ENCODE results near the gene CYP19A1. TPM values are rescaled to one million over a fixed set of nuclear protein-coding genes. Genes with fewer than 3 reads are reported as not detected.

Gene CYP19A1
- total and polyA plus RNA-seq, 2 experiments from 2014 or later, result 0.76 to 1.2 TPM

DNA sequence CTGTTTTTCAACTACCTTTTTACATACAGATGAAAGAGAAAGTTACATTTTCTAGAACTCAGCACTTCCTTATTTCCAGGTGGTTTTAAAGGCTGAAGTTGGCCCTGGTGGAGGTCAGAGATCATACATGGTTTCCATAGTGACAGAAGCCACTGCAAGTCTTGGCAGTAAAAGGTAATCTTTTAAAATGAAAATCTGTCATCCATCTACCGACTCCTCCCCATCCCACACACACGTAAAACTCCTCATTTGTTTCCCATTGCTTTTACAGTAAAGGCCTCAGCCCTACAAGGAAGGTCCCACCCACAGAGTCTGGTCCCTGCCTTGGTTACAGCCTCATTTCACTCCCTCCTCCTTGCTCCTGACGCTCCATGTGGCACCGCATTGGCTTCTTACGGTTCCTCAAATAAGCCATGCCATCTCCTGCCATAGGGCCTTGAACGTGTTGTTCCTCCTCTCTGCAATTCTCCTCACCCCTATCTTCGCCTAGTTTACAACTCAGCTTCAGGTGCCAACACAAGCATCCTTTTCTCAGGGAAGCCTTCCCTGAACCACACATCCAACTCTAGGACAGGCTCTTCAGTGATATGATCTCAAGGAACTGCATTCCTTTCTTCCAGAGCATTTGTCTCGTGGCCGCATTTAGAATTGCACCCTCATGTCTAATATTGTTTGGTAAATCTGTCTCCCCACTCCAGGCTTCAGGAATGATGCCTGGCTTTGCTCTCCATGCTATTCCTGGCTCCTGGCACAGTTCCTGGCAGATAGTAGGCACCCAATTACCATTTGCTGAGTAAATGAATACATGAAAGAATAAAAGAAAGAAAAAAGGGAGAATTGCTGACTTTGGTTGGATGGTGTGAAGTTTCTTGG is 2.6 kb downstream of the CYP19A1 start:
- Histone ChIP-seq H3K4me1 (ENCODE audit: insufficient read depth) (peaks cover 4% of the 10 kb centered on the region; the same call in 1 of the 2 replicates), H3K27ac (no peak overlapping the region), H3K9me2 (ENCODE audit: insufficient read depth) (no peaks in the 10 kb centered on the region), H3K79me2 (ENCODE audit: insufficient read depth) (no peaks in the 10 kb centered on the region), H3K27me3 (replicated peaks; ENCODE audit: insufficient read depth) (no peaks in the 10 kb centered on the region), H3K36me3 (ENCODE audit: low read depth) (no peaks in the 10 kb centered on the region), H3K4me2 (ENCODE audit: unreplicated experiment) (no peak overlapping the region), H3F3A (ENCODE audit: insufficient read depth) (peaks cover 11% of the 10 kb centered on the region; the same call in 1 of the 2 replicates), H4K20me1 (ENCODE audit: insufficient read depth) (no peaks in the 10 kb centered on the region), H3K9me3 (ENCODE audit: low read depth) (no peaks in the 10 kb centered on the region), H3K9ac (no peak overlapping the region), H2AFZ (no peak overlapping the region), H3K4me3 (no peak overlapping the region)
- TF ChIP-seq EZH2phosphoT487 (IDR thresholded peaks at IDR 0.05; ENCODE audit: insufficient read depth, low read depth), result no peak
- no peak for TF ChIP-seq EZH2 (IDR thresholded peaks at IDR 0.05; ENCODE audit: insufficient read depth, poor library complexity, severe bottlenecking)
- in situ Hi-C loops (cut with MboI), result no loop called here
- WGBS, 2 experiments (ENCODE audit: low coverage in 1 of 2, low lambda C conversion rate in 2 of 2, missing lambda C conversion rate in 2 of 2), result 83 to 86% methylated on average over 9 of the region's 9 CpGs
- DNase-seq, result no peak

DNA sequence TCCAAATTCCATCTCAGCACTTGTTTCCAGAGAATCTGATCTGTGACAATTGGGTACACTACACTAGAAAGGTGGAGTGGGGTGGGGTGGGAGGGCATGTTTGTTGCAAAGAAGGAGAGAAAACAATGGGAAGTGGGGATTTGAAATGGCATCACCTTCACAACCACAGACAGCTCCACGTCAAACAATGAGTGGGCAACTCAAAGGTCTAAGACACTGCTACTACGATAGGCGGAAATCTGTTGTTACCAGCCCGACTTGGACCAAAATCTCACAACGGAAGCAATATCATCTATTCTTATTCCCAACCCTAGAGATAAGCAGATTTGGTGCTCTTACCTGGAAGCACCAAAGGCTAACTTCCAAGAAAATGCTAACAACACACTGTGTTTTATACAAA is 3.3 kb downstream of the CYP19A1 start:
- Histone ChIP-seq H3K4me3 (no peak overlapping the region), H3K9me3 (ENCODE audit: low read depth) (no peaks in the 10 kb centered on the region), H3K27me3 (replicated peaks; ENCODE audit: insufficient read depth) (no peaks in the 10 kb centered on the region), H3K27ac (no peak overlapping the region), H3K9ac (no peak overlapping the region), H3K9me2 (ENCODE audit: insufficient read depth) (no peaks in the 10 kb centered on the region), H3F3A (ENCODE audit: insufficient read depth) (peaks cover 11% of the 10 kb centered on the region; the same call in 1 of the 2 replicates), H4K20me1 (ENCODE audit: insufficient read depth) (no peaks in the 10 kb centered on the region), H3K36me3 (ENCODE audit: low read depth) (no peaks in the 10 kb centered on the region), H3K79me2 (ENCODE audit: insufficient read depth) (no peaks in the 10 kb centered on the region), H3K4me1 (ENCODE audit: insufficient read depth) (peaks cover 4% of the 10 kb centered on the region; the same call in 1 of the 2 replicates), H3K4me2 (ENCODE audit: unreplicated experiment) (no peak overlapping the region), H2AFZ (no peak overlapping the region)
- in situ Hi-C loops (cut with MboI), result no loop called here
- WGBS, 2 experiments (ENCODE audit: low coverage in 1 of 2, low lambda C conversion rate in 2 of 2, missing lambda C conversion rate in 2 of 2), result 93 to 95% methylated on average over 5 of the region's 5 CpGs
- TF ChIP-seq EZH2phosphoT487 (IDR thresholded peaks at IDR 0.05; ENCODE audit: insufficient read depth, low read depth) (no peak), EZH2 (IDR thresholded peaks at IDR 0.05; ENCODE audit: insufficient read depth, poor library complexity, severe bottlenecking) (no peak)
- no peak for DNase-seq

DNA sequence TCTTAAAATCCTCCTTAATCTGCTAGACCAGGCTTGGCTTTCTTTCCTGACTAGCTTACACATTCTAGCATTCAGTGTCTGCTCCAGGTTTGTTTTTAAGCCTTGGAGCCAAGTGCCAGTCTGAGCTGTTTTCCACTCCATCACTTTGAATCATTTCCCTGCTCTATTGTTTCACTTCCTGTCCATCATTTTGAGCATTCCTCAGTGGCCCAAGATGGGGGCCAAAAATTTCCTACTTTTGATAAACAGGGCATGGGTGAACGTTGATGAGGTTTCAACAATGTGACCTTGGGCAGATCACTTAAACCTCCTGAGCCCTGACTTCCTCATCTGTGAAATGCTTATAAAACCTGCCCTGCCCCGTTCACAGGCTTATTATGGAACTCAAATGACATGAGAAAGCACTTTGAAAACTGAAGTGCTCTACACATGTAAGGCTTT is 4.4 kb downstream of the CYP19A1 start:
- TF ChIP-seq EZH2phosphoT487 (IDR thresholded peaks at IDR 0.05; ENCODE audit: insufficient read depth, low read depth) (no peak), EZH2 (IDR thresholded peaks at IDR 0.05; ENCODE audit: insufficient read depth, poor library complexity, severe bottlenecking) (no peak)
- 58 to 80% methylated on average over 2 of the region's 2 CpGs for WGBS, 2 experiments (ENCODE audit: low coverage in 1 of 2, low lambda C conversion rate in 2 of 2, missing lambda C conversion rate in 2 of 2)
- Histone ChIP-seq H3K9ac (no peak overlapping the region), H3K27ac (no peak overlapping the region), H3K4me3 (no peak overlapping the region), H3K27me3 (replicated peaks; ENCODE audit: insufficient read depth) (no peaks in the 10 kb centered on the region), H3F3A (ENCODE audit: insufficient read depth) (peaks cover 11% of the 10 kb centered on the region; the same call in 1 of the 2 replicates), H3K9me3 (ENCODE audit: low read depth) (no peaks in the 10 kb centered on the region), H4K20me1 (ENCODE audit: insufficient read depth) (no peaks in the 10 kb centered on the region), H3K9me2 (ENCODE audit: insufficient read depth) (no peaks in the 10 kb centered on the region), H3K4me2 (ENCODE audit: unreplicated experiment) (no peak overlapping the region), H3K79me2 (ENCODE audit: insufficient read depth) (no peaks in the 10 kb centered on the region), H3K36me3 (ENCODE audit: low read depth) (no peaks in the 10 kb centered on the region), H2AFZ (no peak overlapping the region), H3K4me1 (ENCODE audit: insufficient read depth) (peaks cover 4% of the 10 kb centered on the region; the same call in 1 of the 2 replicates)
- in situ Hi-C loops (cut with MboI), result no loop called here
- DNase-seq, result no peak

- Histone ChIP-seq H3K36me3 (ENCODE audit: low read depth) (no peaks in the 10 kb centered on the region), H3K4me3 (no peak overlapping the region)
- in situ Hi-C loops (cut with MboI), result no loop called here
These were observed 4.8 kb downstream of the CYP19A1 start for GRCh38 chr15:51333571-51333970.

More at GRCh38 chr15:51333571-51333970, 4.8 kb downstream of the CYP19A1 start:
- no peaks in the 10 kb centered on the region for H4K20me1 ChIP-seq (ENCODE audit: insufficient read depth)
- no peak overlapping the region for H2AFZ ChIP-seq
- no peak for DNase-seq
- no peaks in the 10 kb centered on the region for H3K9me3 ChIP-seq (ENCODE audit: low read depth)
- H3K4me2 ChIP-seq (ENCODE audit: unreplicated experiment), result no peak overlapping the region
- H3K4me1 ChIP-seq (ENCODE audit: insufficient read depth), result peaks cover 4% of the 10 kb centered on the region; the same call in 1 of the 2 replicates
- H3K27ac ChIP-seq, result no peak overlapping the region
- H3K9me2 ChIP-seq (ENCODE audit: insufficient read depth), result no peaks in the 10 kb centered on the region
- no peaks in the 10 kb centered on the region for H3K27me3 ChIP-seq (replicated peaks; ENCODE audit: insufficient read depth)
- peaks cover 11% of the 10 kb centered on the region; the same call in 1 of the 2 replicates for H3F3A ChIP-seq (ENCODE audit: insufficient read depth)
- no peak overlapping the region for H3K9ac ChIP-seq
- H3K79me2 ChIP-seq (ENCODE audit: insufficient read depth), result no peaks in the 10 kb centered on the region
- 26 to 41% methylated on average over 2 of the region's 2 CpGs for WGBS, 2 experiments (ENCODE audit: low coverage in 1 of 2, low lambda C conversion rate in 2 of 2, missing lambda C conversion rate in 2 of 2)
- TF ChIP-seq EZH2 (IDR thresholded peaks at IDR 0.05; ENCODE audit: insufficient read depth, poor library complexity, severe bottlenecking) (no peak), EZH2phosphoT487 (IDR thresholded peaks at IDR 0.05; ENCODE audit: insufficient read depth, low read depth) (no peak)

Data from GM23248 (cell line).